Lower lobe of right lung (tissue), 2 donors: Measurements from ENCODE around the gene RGL3. TPM values are rescaled to one million over a fixed set of nuclear protein-coding genes. Genes with fewer than 3 reads are reported as not detected.

Experiments
- ATAC-seq, 2 donors: fragments of 200-7000 bp; cut with Tn5 transposase; one replicate each; pipeline ENCODE4 v1.9.1; 2020 to 2022; ENCODE audit warnings: mild to moderate bottlenecking in 2 of 2, moderate library complexity in 2 of 2
- DNase-seq: peaks from one replicate; pipeline ENCODE4 v3.0.0-alpha.2; 2020
- H3K27ac ChIP-seq: fragments of 200-600 bp; one replicate; pipeline ENCODE4 v1.8.0; 2022
- H3K27me3 ChIP-seq: fragments of 200-600 bp; one replicate; pipeline ENCODE4 v1.8.0; 2022; ENCODE audit warnings: low read depth
- H3K36me3 ChIP-seq: fragments of 200-600 bp; one replicate; pipeline ENCODE4 v1.8.0; 2022; ENCODE audit warnings: mild to moderate bottlenecking
- H3K4me1 ChIP-seq: fragments of 200-600 bp; one replicate; pipeline ENCODE4 v1.8.0; 2022
- H3K4me3 ChIP-seq: fragments of 200-600 bp; one replicate; pipeline ENCODE4 v1.8.0; 2022; ENCODE audit warnings: mild to moderate bottlenecking
- H3K9me3 ChIP-seq: fragments of 200-600 bp; one replicate; pipeline ENCODE4 v1.8.0; 2022
- CTCF ChIP-seq: fragments of 200-600 bp; IDR thresholded peaks from one replicate; pipeline ENCODE4 v1.8.0; 2022; ENCODE audit warnings: antibody characterized with exemption, mild to moderate bottlenecking
- intact Hi-C: fragments of 100-400 bp; cut with DNase I; formaldehyde crosslinking; loops from one replicate; pipeline ENCODE4 v1.11.0; 2022
- total RNA-seq: library from RNA; stranded (reverse); fragmentation: NEBNext Ultra II Directional; extraction: Animal tissue kit (Norgen Biotek cat#: 25700); gene quantifications from one replicate; pipeline ENCODE4 v1.2.1, GENCODE V29; 2021
- donor health status: DM: no; HTN: yes; CAD: no; lungs with severe emphysema.

Gene RGL3
- total RNA-seq, 1 donor from 2014 or later = 55.8 TPM

- ATAC-seq (peak; percentile 80 to 81), DNase-seq (no peak)
- Histone ChIP-seq H3K36me3 (peaks cover 90% of the 10 kb centered on the region), H3K27me3 (no peaks in the 10 kb centered on the region), H3K27ac (no peak overlapping the region), H3K4me1 (no peaks in the 10 kb centered on the region), H3K9me3 (no peaks in the 10 kb centered on the region), H3K4me3 (no peak overlapping the region)
- intact Hi-C loops = no loop called here
- TF ChIP-seq CTCF = peak; percentile 77
These were observed 27.7 kb upstream of the RGL3 start for GRCh38 chr19:11446652-11447301.

GRCh38 chr19:11446271-11446651, 27.1 kb upstream of the RGL3 start:
- Histone ChIP-seq H3K27ac (no peak overlapping the region), H3K27me3 (no peaks in the 10 kb centered on the region), H3K4me3 (no peak overlapping the region), H3K9me3 (no peaks in the 10 kb centered on the region), H3K36me3 (peaks cover 95% of the 10 kb centered on the region), H3K4me1 (no peaks in the 10 kb centered on the region)
- DNase-seq = no peak
- intact Hi-C loops = no loop called here
- TF ChIP-seq CTCF = no peak
- no peak for ATAC-seq

GRCh38 chr19:11445141-11445540, 26.0 kb upstream of the RGL3 start:
- no peak overlapping the region for H3K4me3 ChIP-seq
- no peaks in the 10 kb centered on the region for H3K9me3 ChIP-seq
- no peaks in the 10 kb centered on the region for H3K4me1 ChIP-seq
- no peaks in the 10 kb centered on the region for H3K27me3 ChIP-seq
- TF ChIP-seq CTCF = no peak
- H3K27ac ChIP-seq = no peak overlapping the region
- intact Hi-C loops = no loop called here
- H3K36me3 ChIP-seq = peaks cover 97% of the 10 kb centered on the region
- DNase-seq (no peak), ATAC-seq (no peak)

- Histone ChIP-seq H3K27me3 (no peaks in the 10 kb centered on the region), H3K27ac (no peak overlapping the region), H3K36me3 (peaks cover 97% of the 10 kb centered on the region), H3K9me3 (no peaks in the 10 kb centered on the region), H3K4me3 (no peak overlapping the region), H3K4me1 (no peaks in the 10 kb centered on the region)
- DNase-seq = no peak
- intact Hi-C loops = no loop called here
- ATAC-seq = no peak
- TF ChIP-seq CTCF = no peak
These were observed 24.9 kb upstream of the RGL3 start for GRCh38 chr19:11444059-11444458.

GRCh38 chr19:11437955-11438354, 18.8 kb upstream of the RGL3 start:
- Histone ChIP-seq H3K9me3 (no peaks in the 10 kb centered on the region), H3K4me3 (no peak overlapping the region), H3K36me3 (peaks cover 68% of the 10 kb centered on the region), H3K27ac (no peak overlapping the region), H3K4me1 (peaks cover 22% of the 10 kb centered on the region), H3K27me3 (no peaks in the 10 kb centered on the region)
- DNase-seq (no peak), ATAC-seq (no peak)
- intact Hi-C loops = no loop called here
- TF ChIP-seq CTCF = no peak
